ENCODE data around the gene IL1RAPL1.

The IL1RAPL1 gene

DNA sequence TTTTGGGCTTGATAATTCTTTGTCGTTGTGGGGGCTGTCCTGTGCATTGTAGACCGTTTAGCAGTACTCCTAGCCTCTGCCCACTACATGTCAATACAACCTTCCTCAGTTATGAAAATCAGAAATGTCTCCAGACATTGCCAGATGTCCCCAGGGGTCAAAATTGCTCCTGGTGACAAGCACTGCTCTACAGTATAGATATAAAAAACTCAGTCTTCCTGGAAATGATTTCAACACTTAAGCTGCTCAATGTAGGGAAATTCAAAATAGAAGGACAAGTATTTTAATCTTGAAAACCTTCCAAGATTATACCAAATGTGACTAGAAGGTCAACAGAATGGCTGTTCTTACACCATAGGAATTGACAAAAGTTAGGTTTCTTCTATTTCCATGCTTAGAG lies 1339.4 kb downstream of the IL1RAPL1 start:
- no peak for DNase-seq

- DNase-seq = no peak
These were observed 1348.2 kb downstream of the IL1RAPL1 start for GRCh38 chrX:29935455-29935854.

GRCh38 chrX:29940750-29941149 lies 1353.5 kb downstream of the IL1RAPL1 start:
- no peak for DNase-seq

- no peak for DNase-seq
These were observed 1354.0 kb downstream of the IL1RAPL1 start for GRCh38 chrX:29941287-29941686.

GRCh38 chrX:29947225-29947624 lies 1360.0 kb downstream of the IL1RAPL1 start:
- no peak for DNase-seq

- DNase-seq = no peak
These were observed 1361.4 kb downstream of the IL1RAPL1 start for GRCh38 chrX:29948653-29949052.

- DNase-seq = no peak
These were observed 1364.8 kb downstream of the IL1RAPL1 start for GRCh38 chrX:29952016-29952415.

- no peak for DNase-seq
These were observed 1374.8 kb downstream of the IL1RAPL1 start for GRCh38 chrX:29962061-29962460.

- DNase-seq = no peak
These were observed 1378.4 kb downstream of the IL1RAPL1 start for GRCh38 chrX:29965634-29966033.

DNA sequence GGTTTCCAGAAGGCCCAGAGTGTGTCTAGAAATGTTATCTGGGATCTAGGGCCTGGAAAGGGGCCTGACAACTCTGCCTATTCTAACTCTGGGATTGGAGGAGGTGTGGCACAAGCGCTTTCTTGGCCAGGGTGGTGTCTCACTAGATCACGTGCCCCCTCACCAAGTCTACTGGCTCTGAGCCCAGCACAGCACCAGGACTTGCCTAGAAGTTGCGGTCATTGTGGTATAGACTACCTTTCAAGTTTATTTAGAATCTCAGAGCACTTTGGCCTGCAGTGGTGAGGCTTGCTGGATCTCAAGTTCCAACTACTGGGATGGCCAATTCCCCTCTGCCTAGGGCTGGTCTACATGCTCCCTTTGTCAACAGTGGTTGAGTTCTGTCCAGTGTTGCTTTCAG lies 1404.8 kb downstream of the IL1RAPL1 start:
- no peak for DNase-seq

- no peak for DNase-seq
These were observed 1418.6 kb downstream of the IL1RAPL1 start for GRCh38 chrX:30005813-30006212.
